ENCODE results near the gene ZCCHC14. TPM values are rescaled to one million over a fixed set of nuclear protein-coding genes. Genes with fewer than 3 reads are reported as not detected.
A peak's percentile ranks its signal among the peaks of the same experiment; 100 is the strongest.

ZCCHC14 gene
- total RNA-seq, 2 donors from 2014 or later: 33.0 to 45.6 TPM

- Histone ChIP-seq H3K27ac (peak overlapping the region; percentile 60 to 64), H3K27me3 (replicated peaks; ENCODE audit: insufficient read depth) (no peaks in the 10 kb centered on the region), H3K4me1 (ENCODE audit: control insufficient read depth in 1 of 2, low read depth in 2 of 2) (peaks cover 14 to 32% of the 10 kb centered on the region in 2 donors), H3K4me3 (peak overlapping the region; percentile 53), H3K9me3 (no peaks in the 10 kb centered on the region), H3K36me3 (no peaks in the 10 kb centered on the region)
- DNase-seq (ENCODE audit: low spot score) (no peak), ATAC-seq (ENCODE audit: insufficient number of reproducible peaks, low FRiP score, low read depth) (no peak)
- TF ChIP-seq, protein P1, sequence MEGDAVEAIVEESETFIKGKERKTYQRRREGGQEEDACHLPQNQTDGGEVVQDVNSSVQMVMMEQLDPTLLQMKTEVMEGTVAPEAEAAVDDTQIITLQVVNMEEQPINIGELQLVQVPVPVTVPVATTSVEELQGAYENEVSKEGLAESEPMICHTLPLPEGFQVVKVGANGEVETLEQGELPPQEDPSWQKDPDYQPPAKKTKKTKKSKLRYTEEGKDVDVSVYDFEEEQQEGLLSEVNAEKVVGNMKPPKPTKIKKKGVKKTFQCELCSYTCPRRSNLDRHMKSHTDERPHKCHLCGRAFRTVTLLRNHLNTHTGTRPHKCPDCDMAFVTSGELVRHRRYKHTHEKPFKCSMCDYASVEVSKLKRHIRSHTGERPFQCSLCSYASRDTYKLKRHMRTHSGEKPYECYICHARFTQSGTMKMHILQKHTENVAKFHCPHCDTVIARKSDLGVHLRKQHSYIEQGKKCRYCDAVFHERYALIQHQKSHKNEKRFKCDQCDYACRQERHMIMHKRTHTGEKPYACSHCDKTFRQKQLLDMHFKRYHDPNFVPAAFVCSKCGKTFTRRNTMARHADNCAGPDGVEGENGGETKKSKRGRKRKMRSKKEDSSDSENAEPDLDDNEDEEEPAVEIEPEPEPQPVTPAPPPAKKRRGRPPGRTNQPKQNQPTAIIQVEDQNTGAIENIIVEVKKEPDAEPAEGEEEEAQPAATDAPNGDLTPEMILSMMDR (IDR thresholded peaks at IDR 0.05): no peak
Measured at GRCh38 chr16:87436225-87437172, 56.3 kb downstream of the ZCCHC14 start.

GRCh38 chr16:87435372-87436224, 57.2 kb downstream of the ZCCHC14 start:
- H3K9me3 ChIP-seq: no peaks in the 10 kb centered on the region
- peak; percentile 60 for ATAC-seq (ENCODE audit: insufficient number of reproducible peaks, low FRiP score, low read depth)
- no peak for DNase-seq (ENCODE audit: low spot score)
- H3K4me3 ChIP-seq: peak overlapping the region; percentile 53
- peak overlapping the region; percentile 60 to 64 for H3K27ac ChIP-seq
- peaks cover 14 to 27% of the 10 kb centered on the region in 2 donors for H3K4me1 ChIP-seq (ENCODE audit: control insufficient read depth in 1 of 2, low read depth in 2 of 2)
- H3K27me3 ChIP-seq (replicated peaks; ENCODE audit: insufficient read depth): no peaks in the 10 kb centered on the region
- TF ChIP-seq, protein P1 (IDR thresholded peaks at IDR 0.05): no peak
- no peaks in the 10 kb centered on the region for H3K36me3 ChIP-seq

GRCh38 chr16:87434146-87434667, 58.6 kb downstream of the ZCCHC14 start:
- ATAC-seq (ENCODE audit: insufficient number of reproducible peaks, low FRiP score, low read depth): no peak
- TF ChIP-seq, protein P1 (IDR thresholded peaks at IDR 0.05): no peak

DNA sequence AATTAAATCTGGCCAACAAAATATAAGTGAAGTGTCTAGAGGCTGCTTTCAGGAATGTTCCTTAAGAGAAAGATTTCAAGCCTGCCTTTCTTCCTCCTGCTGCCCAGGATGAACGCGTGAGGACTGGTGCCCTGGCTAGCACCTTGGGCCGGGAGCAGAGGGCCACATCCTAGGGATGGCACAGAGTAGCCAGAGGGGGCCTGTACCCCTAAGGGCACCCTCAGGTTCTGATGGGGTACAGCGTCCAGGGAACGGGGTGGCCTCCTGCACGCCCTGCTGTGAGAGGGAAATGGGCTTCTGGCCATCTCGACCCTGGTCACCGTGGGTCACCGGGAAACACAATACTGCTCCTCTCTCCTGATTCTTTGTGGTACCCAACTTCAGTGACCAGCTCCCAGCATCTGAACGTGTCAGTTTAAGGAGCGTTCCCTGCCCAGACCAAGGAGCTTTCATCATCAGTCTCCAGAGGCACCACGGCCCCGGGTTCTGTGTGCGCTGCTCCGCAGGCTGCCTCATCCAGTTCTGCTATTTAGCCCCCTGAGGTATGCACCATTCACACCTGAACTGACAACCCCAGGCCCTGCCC, 60.4 kb downstream of the ZCCHC14 start:
- peaks cover 14 to 26% of the 10 kb centered on the region in 2 donors for H3K4me1 ChIP-seq (ENCODE audit: control insufficient read depth in 1 of 2, low read depth in 2 of 2)
- no peak for ATAC-seq (ENCODE audit: insufficient number of reproducible peaks, low FRiP score, low read depth)
- no peaks in the 10 kb centered on the region for H3K27me3 ChIP-seq (replicated peaks; ENCODE audit: insufficient read depth)
- H3K9me3 ChIP-seq: no peaks in the 10 kb centered on the region
- TF ChIP-seq, protein P1 (IDR thresholded peaks at IDR 0.05): no peak
- DNase-seq (ENCODE audit: low spot score): no peak
- H3K27ac ChIP-seq: no peak overlapping the region
- H3K36me3 ChIP-seq: no peaks in the 10 kb centered on the region
- no peak overlapping the region for H3K4me3 ChIP-seq

More at GRCh38 chr16:87434146-87434667, 58.6 kb downstream of the ZCCHC14 start:
- no peak for DNase-seq (ENCODE audit: low spot score)
- Histone ChIP-seq H3K36me3 (no peaks in the 10 kb centered on the region), H3K4me1 (ENCODE audit: control insufficient read depth in 1 of 2, low read depth in 2 of 2) (peaks cover 14 to 27% of the 10 kb centered on the region in 2 donors), H3K9me3 (no peaks in the 10 kb centered on the region), H3K4me3 (no peak overlapping the region), H3K27me3 (replicated peaks; ENCODE audit: insufficient read depth) (no peaks in the 10 kb centered on the region), H3K27ac (no peak overlapping the region)
